Neuron (in vitro differentiated cells): ENCODE measurements around the gene FAM72D.
A peak's percentile ranks its signal among the peaks of the same experiment; 100 is the strongest.
"Not testable (repeated sequence)": the region's sequence is repeated elsewhere in the genome, so short reads cannot be mapped to it uniquely, and the experiment has no call there.

Experiments used
- H2AFZ ChIP-seq: one replicate; pipeline ENCODE4 v1.6.1; 2013; ENCODE audit warnings: low read depth, mild to moderate bottlenecking, inconsistent platforms, low read length, moderate library complexity
- H3K27me3 ChIP-seq: one replicate; pipeline ENCODE4 v1.6.1; 2013; ENCODE audit warnings: low read length; ENCODE audit not compliant: insufficient read depth
- H3K36me3 ChIP-seq: one replicate; pipeline ENCODE4 v1.6.1; 2013; ENCODE audit warnings: low read length; ENCODE audit not compliant: insufficient read depth
- H3K4me1 ChIP-seq: one replicate; pipeline ENCODE4 v1.6.1; 2013; ENCODE audit warnings: low read length; ENCODE audit not compliant: insufficient read depth
- H3K4me3 ChIP-seq: 2 replicates; pipeline ENCODE4 v1.5.1; 2013; ENCODE audit warnings: mild to moderate bottlenecking, low read length, moderate library complexity
- H3K9me3 ChIP-seq: one replicate; pipeline ENCODE4 v1.6.1; 2013; ENCODE audit warnings: low read length

FAM72D gene

DNA sequence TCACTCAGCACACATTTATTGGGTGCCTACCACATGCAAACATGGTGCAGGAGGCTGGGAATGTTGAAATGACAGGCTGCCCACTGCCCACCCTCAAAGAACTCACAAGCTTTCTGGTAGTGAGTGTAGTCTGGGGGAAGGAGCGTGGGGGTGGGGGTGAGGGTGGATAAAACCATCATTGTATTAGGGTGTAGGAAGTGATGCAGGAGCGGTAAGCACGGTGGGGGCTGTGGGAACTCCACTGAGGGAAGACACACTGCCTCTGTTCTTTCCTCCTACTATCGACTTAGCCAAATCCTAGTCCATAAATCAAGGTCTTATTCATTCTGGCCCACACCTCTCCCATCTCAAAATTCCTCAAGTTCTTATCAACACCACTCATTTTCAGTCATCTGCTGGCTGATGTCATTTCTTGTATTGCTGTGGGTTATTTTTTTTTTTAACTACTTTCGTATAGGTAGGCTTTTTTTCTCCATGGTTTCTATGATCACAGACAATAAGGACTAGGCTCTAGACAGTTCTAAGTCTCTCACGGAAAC lies 21.7 kb upstream of the FAM72D start:
- not testable (repeated sequence) for H3K9me3 ChIP-seq, H3K4me1 ChIP-seq, H3K36me3 ChIP-seq, H3K27me3 ChIP-seq, H2AFZ ChIP-seq, H3K4me3 ChIP-seq

DNA sequence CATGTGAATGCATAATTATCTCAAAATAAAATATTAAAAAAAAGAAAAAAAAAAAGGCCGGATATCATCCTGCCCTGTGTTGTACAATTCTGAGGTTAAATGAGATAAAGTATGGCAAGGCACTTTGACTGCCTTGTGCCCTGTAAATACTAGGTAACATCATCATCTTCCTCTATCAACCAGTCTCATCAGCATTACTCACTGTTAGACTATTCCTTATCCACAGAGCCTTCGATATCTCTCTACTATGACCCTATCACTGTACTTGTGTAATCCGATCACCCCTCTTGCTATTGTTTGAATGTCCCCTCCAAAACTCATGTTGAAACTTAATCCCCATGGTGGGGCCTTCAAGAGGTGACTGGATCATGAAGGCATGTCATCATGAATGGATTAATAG lies 18.9 kb upstream of the FAM72D start:
- H2AFZ ChIP-seq, H3K36me3 ChIP-seq, H3K27me3 ChIP-seq, H3K4me3 ChIP-seq, H3K9me3 ChIP-seq, H3K4me1 ChIP-seq: not testable (repeated sequence)

DNA sequence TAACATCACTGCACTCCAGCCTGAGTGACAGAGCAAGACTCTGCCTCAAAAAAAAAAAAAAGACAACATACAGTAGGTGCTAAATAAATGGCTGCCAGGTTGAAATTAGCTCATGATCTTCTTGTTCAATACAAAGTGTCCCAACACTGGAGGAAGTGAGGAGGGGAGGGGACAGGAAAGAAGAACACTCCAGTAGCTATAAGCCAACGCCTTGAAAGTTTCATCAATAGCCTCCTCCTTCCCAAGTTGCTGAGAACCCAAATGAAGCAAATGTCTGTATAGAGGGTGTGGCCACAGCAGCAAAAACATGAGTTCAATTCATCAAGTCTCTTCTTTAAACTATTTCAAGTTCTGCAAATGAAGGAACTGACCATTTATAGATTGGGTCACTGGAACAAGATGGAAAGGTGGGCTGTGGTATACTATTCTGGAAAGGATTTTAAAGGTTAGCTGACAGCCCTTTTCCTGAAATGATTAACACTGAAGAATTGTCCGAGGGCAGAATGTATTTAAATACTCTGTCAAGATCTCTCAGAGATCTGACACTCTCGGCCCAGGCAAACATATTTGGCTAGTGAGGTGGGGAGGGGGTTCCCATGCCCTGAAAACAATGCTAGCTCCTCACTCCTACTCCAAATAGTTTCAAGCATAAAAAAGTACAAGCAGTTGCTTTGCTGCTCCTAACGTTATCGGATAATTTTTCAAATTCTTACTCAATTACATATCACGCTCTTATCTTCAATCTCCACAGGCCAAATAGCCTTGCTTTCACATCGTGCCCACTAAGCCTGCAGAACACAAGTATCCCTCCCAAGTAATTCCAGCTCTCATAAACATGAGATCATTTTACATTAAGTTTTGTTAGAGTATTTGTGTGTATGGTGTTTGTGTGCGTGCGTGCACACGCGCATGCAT lies 17.6 kb upstream of the FAM72D start:
- not testable (repeated sequence) for H3K27me3 ChIP-seq, H2AFZ ChIP-seq, H3K4me1 ChIP-seq, H3K4me3 ChIP-seq, H3K9me3 ChIP-seq, H3K36me3 ChIP-seq

DNA sequence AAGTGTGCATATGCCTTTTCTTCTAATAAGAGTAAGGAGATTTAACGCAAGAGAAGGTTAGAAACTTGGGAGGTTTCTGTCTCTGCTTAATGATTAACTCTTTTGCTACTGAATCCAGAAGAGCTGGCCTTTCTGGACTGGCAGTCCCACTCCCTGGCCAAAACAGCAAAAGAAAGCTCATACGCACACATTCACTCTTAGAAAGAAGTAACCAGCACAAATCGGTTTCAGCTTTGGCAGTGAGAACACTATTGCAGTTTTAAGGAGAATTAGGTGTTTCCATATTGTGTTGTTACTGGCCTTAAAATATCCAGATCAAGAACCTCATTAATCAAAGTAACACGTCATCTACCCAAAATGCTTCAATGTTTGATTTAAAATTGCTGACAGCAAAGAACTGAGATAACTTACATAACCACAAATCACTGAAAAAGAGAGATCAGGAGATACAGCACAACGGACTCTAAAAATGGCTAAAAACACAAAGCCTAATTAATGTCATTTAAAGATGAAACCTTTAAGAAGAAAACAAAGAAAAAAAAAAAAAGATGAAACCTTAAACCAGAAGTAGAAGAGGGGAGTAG lies 16.9 kb upstream of the FAM72D start:
- H3K4me3 ChIP-seq, H3K4me1 ChIP-seq, H3K27me3 ChIP-seq, H3K36me3 ChIP-seq, H3K9me3 ChIP-seq, H2AFZ ChIP-seq: not testable (repeated sequence)

DNA sequence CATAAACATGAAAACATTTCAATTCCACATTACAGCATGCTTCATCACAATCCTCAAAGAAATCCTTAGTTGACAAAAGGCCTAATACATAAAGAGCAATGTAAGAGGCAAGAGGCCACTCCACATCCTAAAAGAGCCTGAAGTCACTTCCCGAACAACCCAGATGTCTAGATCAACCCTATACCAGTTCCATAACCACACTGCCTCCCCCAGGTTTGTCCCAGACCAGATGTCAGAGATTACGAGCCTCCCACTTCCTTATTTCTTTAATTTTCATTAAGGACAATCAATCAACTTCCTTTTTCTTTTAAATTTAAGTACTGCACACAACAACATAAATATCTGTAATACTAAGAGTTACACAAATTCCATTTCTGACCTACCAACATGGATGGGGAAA lies 16.0 kb upstream of the FAM72D start:
- H3K4me3 ChIP-seq, H3K9me3 ChIP-seq, H3K27me3 ChIP-seq, H2AFZ ChIP-seq, H3K36me3 ChIP-seq, H3K4me1 ChIP-seq: not testable (repeated sequence)

DNA sequence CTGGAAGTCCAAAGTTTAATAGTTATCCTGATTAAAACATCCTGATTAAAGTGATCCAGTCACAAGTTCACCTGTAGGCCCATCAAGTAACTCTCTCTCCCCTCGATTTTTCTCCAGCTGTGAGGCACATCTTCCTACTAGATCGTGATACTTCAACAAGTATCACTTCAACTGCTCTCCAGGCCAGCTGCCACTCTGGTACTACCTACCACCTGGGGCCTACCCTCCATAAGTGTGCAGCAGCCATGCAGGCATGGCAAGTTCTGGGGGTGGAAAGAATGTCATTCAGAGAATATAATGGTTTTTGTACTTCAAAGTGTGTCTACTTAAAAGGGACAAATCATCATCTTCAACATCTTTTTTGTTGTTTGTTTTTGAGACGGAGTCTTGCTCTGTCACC lies 15.6 kb upstream of the FAM72D start:
- H3K9me3 ChIP-seq, H3K4me1 ChIP-seq, H3K27me3 ChIP-seq, H3K4me3 ChIP-seq, H2AFZ ChIP-seq, H3K36me3 ChIP-seq: not testable (repeated sequence)

DNA sequence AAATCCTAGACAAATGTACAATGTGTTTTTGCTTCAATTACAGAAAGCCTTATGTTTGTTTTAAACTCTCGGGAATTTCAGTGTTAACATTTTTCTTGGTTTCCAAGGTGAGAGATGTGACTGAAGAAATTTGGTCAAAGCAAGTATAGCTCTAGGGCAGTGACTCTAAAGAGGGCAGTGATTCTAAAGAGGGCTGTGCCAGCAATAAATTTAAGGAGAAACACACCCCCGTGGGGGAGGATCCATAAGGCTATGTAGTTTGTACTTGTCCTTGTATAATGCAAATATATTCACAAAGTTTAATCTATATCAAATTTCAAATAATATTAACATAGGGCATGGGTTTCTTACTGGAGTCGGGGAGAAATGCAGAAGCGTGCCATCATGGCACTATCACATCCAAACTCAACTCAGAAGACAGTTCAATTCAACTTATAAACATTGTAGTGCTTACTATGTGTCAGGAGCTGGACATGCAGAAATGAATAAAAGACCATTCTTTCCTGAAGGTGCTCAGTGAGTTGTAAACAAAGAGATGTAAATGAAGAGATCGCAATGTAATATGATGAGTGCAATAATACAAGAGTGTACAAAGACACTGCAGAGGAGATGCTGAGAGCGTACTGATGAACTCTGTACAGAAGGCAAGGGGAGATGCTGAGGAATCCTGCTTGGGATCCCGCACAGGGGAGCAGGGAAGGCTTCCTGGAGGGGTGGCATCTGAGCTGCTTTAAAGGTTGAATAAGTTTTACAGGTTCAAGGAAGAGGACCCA lies 13.1 kb upstream of the FAM72D start:
- not testable (repeated sequence) for H3K4me1 ChIP-seq, H2AFZ ChIP-seq, H3K4me3 ChIP-seq, H3K9me3 ChIP-seq, H3K36me3 ChIP-seq, H3K27me3 ChIP-seq

DNA sequence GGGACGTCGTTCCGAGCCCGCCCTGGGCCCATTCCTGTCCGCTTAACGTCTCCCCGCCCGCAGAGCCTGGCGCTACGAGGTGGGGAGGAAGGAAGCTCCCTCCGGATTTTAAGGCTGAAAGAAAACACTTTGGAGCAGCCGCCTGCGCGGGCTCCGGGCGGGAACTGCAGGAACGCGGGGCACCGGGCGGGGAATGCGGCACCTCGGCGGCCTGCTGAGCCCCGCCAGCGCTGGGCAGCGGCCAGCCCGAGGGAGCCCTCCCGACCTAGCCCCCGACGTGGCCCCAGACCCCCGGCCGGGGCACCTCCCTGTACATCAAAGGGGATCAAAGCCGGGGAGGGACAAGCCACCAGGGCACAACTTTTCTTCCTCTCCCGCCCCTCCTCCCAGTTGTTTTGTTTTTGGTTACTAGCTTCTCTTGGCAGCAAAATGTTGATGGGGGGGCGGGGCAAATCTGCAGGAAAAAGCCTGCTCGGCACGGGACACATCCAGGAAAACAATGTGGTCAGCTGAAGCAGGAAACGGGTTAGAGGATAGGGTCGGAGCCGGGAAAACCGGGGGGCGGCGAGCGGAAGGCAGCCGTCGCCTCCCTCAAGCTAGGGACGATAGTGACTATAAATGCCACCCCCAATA lies 2.1 kb upstream of the FAM72D start:
- H3K4me3 ChIP-seq: peak overlapping the region; percentile 39
- not testable (repeated sequence) for H3K9me3 ChIP-seq, H3K27me3 ChIP-seq

DNA sequence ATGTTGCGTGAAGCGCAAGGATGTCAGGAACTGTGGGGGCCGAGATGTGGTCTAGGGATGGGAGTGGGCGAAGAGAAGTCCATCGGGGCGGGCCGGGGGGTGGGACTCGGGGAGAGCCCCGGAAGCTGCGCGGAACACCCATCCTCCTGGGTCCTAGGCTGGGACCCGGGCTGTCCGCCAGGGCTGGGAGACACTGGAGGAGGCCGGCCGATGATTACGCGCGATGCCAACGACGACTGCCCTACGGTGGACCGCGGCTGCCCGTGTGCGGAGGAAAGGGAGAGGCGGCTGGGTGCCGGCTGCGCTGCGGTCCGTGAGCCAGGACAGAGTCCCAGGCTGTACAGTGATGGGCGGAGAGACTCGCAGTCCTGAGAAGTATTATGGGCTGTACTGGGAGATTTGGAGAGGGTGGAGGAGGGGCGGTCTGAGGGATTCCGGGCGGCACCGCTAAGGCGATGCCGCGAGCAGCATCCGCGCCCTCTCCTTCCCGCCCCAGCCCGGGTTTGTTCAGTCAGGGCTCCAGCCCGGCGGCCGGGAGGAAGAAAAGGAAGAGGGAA lies 1.0 kb upstream of the FAM72D start:
- not testable (repeated sequence) for H2AFZ ChIP-seq, H3K36me3 ChIP-seq, H3K27me3 ChIP-seq, H3K9me3 ChIP-seq, H3K4me1 ChIP-seq
- peak overlapping the region; percentile 36 for H3K4me3 ChIP-seq

More for the DNA sequence above, 2.1 kb upstream of the FAM72D start:
- not testable (repeated sequence) for H2AFZ ChIP-seq, H3K36me3 ChIP-seq, H3K4me1 ChIP-seq

DNA sequence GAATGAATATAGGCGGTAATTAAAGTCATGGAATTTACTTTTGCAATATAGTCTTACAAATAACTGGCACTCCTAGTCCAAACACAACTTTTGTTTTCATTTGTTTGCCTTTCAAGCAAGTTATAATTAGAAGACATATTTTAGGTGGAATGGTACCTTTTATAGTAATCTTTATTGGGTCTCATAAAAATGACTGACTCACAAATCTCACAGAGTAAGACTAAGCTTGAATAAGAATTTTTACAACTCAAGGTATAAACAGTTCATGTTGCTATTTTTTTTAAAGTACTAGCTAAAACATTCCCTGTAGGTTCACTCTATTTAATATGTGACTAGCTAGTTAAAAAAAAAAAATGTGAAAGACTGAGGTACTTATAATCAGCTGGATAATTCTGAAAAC lies 6.0 kb downstream of the FAM72D start:
- not testable (repeated sequence) for H3K27me3 ChIP-seq, H3K4me3 ChIP-seq, H3K36me3 ChIP-seq, H3K4me1 ChIP-seq, H3K9me3 ChIP-seq, H2AFZ ChIP-seq

DNA sequence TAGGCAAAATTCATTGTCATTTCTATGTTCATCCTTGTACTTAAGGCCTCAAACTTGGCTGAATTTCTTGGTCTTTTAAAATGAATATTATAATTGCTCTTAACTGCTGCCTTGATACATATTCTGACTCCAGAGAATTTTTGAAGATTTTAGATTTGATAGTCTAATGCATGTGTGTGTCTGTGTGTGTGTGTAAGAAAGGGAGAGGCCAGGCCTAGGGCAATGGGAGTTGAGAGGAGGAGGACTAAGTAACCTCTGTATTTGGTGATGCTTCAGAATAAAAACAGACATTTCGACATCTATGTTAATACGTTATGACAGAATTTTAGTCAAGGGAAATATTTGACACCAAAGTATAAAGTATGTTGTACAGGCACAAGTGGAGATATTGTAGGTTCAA lies 7.5 kb downstream of the FAM72D start:
- H2AFZ ChIP-seq, H3K27me3 ChIP-seq, H3K9me3 ChIP-seq, H3K36me3 ChIP-seq, H3K4me1 ChIP-seq, H3K4me3 ChIP-seq: not testable (repeated sequence)

DNA sequence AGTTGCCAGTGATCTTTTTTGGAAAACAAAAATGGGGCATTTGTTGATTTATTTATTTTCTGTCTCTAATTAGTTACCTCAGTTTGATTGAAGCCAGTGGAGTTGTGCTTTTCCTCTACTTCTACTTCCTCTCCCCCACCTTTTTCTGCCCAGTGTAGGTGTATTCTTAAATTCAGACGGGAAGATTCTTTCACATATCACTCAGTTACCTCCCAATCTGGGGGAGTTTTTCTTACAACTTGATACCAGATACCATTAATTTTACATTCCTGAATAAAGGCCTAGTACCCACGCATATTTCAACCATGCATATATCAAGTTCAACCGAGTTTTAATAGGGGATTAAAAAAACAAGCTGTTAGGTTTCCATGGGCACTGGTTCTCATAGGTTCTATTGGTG lies 15.9 kb downstream of the FAM72D start:
- H3K9me3 ChIP-seq, H3K36me3 ChIP-seq, H3K4me3 ChIP-seq, H3K4me1 ChIP-seq, H3K27me3 ChIP-seq, H2AFZ ChIP-seq: not testable (repeated sequence)

DNA sequence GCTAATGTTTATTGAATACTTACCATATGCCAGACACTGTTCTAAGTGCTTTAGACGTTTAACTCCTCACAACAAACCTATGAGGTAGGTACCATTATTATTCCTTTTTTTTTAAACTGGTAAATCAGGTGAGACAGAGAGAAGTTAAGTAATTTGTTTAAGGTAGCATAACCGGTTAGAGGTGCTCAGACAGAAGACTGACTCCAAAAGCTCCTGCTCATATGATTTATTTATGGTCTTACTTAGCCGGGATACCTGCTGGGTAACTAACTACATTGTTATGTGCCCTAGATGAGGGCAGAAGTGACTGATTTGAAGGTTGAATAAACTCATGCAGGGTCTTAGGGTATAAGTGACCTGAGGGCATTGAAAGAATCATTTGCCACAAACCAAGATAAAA lies 16.9 kb downstream of the FAM72D start:
- not testable (repeated sequence) for H3K4me3 ChIP-seq, H2AFZ ChIP-seq, H3K9me3 ChIP-seq, H3K27me3 ChIP-seq, H3K4me1 ChIP-seq, H3K36me3 ChIP-seq
